ENCODE results near the gene DTD2.

DNA sequence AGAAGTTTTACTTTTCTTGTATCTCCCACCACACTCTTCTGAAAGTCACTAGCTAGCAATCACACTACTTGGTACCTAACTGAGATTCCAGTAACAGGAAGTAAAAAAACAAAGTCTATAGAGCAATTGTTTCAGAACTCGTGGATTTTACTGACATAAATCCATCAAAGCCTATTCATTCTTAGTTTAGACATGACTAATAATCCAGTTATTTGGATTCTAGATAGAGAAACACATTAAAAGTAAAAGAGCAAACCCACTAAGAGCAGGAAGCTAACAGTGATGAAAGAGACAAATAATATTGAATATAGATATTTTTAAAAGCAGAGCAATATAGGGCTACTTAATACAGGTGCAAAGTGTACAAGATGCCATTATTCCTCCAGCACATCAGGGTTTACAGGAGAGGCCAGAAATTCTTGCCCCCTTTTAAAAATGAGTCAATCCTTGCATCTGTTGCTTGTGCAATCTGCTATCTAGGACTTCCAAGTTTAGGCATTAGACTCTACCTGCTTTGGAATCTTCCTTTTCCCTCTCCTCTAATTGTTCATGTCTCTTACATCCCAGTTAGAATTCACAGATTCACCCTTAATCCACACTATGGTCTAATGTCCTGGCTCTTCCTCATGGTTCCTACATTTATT lies 43.0 kb downstream of the DTD2 start:
- TF ChIP-seq, protein P1, sequence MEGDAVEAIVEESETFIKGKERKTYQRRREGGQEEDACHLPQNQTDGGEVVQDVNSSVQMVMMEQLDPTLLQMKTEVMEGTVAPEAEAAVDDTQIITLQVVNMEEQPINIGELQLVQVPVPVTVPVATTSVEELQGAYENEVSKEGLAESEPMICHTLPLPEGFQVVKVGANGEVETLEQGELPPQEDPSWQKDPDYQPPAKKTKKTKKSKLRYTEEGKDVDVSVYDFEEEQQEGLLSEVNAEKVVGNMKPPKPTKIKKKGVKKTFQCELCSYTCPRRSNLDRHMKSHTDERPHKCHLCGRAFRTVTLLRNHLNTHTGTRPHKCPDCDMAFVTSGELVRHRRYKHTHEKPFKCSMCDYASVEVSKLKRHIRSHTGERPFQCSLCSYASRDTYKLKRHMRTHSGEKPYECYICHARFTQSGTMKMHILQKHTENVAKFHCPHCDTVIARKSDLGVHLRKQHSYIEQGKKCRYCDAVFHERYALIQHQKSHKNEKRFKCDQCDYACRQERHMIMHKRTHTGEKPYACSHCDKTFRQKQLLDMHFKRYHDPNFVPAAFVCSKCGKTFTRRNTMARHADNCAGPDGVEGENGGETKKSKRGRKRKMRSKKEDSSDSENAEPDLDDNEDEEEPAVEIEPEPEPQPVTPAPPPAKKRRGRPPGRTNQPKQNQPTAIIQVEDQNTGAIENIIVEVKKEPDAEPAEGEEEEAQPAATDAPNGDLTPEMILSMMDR (conservative IDR thresholded peaks at IDR 0.05 in 1 of 2, IDR thresholded peaks at IDR 0.05 in 1 of 2; ENCODE audit: extremely low read depth in 1 of 2, insufficient read depth in 1 of 2, low read depth in 1 of 2, low read length in 2 of 2): no peak
- no peak for TF ChIP-seq EZH2 (IDR thresholded peaks at IDR 0.05; ENCODE audit: borderline replicate concordance, low read length)
